Nephron progenitor cell (in vitro differentiated cells): Measurements from ENCODE around the gene CCL4.
"Not testable (repeated sequence)": the region's sequence is repeated elsewhere in the genome, so short reads cannot be mapped to it uniquely, and the experiment has no call there.

Experiments used
- DNase-seq: peaks from one replicate; pipeline ENCODE4 v3.0.0; 2021
- H3K27ac Mint-ChIP-seq: 2 replicates; pipeline ENCODE4 v1.8.0; 2021; ENCODE audit warnings: mild to moderate bottlenecking, moderate library complexity, mixed read lengths
- H3K27me3 Mint-ChIP-seq: 2 replicates; pipeline ENCODE4 v1.8.0; 2021; ENCODE audit warnings: mild to moderate bottlenecking, low read depth, mixed read lengths; ENCODE audit not compliant: poor library complexity
- H3K36me3 Mint-ChIP-seq: 2 replicates; pipeline ENCODE4 v1.8.0; 2021; ENCODE audit warnings: low read depth, mixed read lengths
- H3K4me1 Mint-ChIP-seq: 2 replicates; pipeline ENCODE4 v1.8.0; 2021; ENCODE audit warnings: mixed read lengths
- H3K4me3 Mint-ChIP-seq: 2 replicates; pipeline ENCODE4 v1.8.0; 2021; ENCODE audit warnings: mild to moderate bottlenecking, moderate library complexity, mixed read lengths
- H3K9me3 Mint-ChIP-seq: 2 replicates; pipeline ENCODE4 v1.8.0; 2021; ENCODE audit warnings: mild to moderate bottlenecking, moderate library complexity, mixed read lengths
- CTCF ChIP-seq: fragments of 200-600 bp; sonication (generic); IDR thresholded peaks from 2 replicates; pipeline ENCODE4 v1.5.0; 2021; ENCODE audit warnings: antibody characterized with exemption

Gene CCL4

DNA sequence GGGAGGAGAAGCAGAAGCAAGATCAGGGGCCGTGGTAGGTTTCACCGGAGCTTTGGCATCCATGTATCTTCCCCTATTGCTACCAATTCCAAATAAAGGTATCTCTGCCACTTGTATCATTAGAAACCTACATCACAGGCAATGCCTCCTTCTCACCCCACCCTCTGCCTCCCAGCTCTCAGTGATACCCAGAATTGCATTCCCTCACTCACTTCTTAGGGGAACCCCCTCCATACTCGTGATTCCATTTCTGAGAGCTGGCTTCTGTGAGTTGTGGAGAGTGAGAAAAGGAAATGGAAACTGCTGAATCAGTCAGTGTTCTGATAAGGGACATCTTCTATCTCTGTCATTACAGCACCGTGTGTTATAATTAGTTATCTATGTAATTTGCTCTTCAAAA, 11.4 kb upstream of the CCL4 start:
- H3K9me3 Mint-ChIP-seq, result no peaks in the 10 kb centered on the region
- no peaks in the 10 kb centered on the region for H3K36me3 Mint-ChIP-seq
- peaks cover 8% of the 10 kb centered on the region for H3K27me3 Mint-ChIP-seq
- H3K4me1 Mint-ChIP-seq, result peaks cover 10% of the 10 kb centered on the region
- H3K27ac Mint-ChIP-seq, result no peak overlapping the region
- DNase-seq, result no peak
- H3K4me3 Mint-ChIP-seq, result no peak overlapping the region
- TF ChIP-seq CTCF, result no peak

- not testable (repeated sequence) for DNase-seq, H3K4me3 Mint-ChIP-seq
- H3K4me1 Mint-ChIP-seq, result peaks cover 10% of the 10 kb centered on the region
These were observed 10.9 kb upstream of the CCL4 start for GRCh38 chr17:36092715-36093114.

DNA sequence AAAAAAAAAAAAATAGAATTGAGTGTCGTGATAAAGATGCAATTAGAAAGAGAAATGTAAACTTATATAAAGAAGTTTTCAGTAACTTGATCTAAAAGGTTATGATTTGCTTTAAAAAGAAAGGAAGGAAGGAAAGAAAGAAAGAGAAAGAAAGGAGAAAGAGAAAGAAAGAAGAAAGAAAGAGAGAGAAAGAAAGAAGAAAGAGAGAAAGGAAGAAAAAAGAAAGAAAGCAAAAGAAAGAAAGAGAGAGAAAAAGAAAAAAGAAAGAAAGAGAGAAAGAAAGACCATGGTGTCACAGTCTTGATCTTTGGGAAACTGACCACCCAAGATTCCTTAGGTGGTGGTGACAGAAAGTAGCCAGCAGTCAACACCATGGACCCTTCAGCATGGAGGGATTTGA, 9.4 kb upstream of the CCL4 start:
- Mint-ChIP-seq H3K27ac (no peak overlapping the region), H3K4me3 (no peak overlapping the region), H3K4me1 (peaks cover 10% of the 10 kb centered on the region), H3K36me3 (no peaks in the 10 kb centered on the region), H3K27me3 (peaks cover 14% of the 10 kb centered on the region), H3K9me3 (no peaks in the 10 kb centered on the region)
- no peak for TF ChIP-seq CTCF
- no peak for DNase-seq

More at GRCh38 chr17:36092715-36093114, 10.9 kb upstream of the CCL4 start:
- not testable (repeated sequence) for H3K27ac Mint-ChIP-seq, H3K36me3 Mint-ChIP-seq, H3K27me3 Mint-ChIP-seq, H3K9me3 Mint-ChIP-seq

DNA sequence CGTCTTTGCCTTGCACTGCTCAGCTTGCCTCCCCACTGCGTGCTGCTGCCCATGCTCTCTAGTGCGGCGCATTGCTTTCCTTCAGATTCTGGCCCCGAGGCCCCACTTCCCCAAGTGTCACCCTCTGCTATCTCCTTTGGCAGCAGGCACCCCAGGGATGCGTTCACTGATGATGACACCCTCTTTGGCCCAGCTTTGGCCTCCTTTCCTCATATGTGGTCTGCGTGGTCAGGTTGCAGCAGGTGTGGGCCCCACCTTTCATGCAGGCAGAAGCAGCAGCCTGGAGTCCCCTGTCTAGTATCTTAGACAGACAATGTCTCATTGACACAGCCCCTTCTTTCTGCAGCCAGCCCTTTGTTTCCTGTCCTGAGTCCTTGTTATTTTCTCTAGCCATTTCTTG, 8.9 kb upstream of the CCL4 start:
- H3K4me1 Mint-ChIP-seq, result peaks cover 10% of the 10 kb centered on the region
- no peak for TF ChIP-seq CTCF
- H3K4me3 Mint-ChIP-seq, result no peak overlapping the region
- no peaks in the 10 kb centered on the region for H3K36me3 Mint-ChIP-seq
- DNase-seq, result no peak
- H3K27ac Mint-ChIP-seq, result no peak overlapping the region
- H3K9me3 Mint-ChIP-seq, result no peaks in the 10 kb centered on the region
- peaks cover 18% of the 10 kb centered on the region for H3K27me3 Mint-ChIP-seq

DNA sequence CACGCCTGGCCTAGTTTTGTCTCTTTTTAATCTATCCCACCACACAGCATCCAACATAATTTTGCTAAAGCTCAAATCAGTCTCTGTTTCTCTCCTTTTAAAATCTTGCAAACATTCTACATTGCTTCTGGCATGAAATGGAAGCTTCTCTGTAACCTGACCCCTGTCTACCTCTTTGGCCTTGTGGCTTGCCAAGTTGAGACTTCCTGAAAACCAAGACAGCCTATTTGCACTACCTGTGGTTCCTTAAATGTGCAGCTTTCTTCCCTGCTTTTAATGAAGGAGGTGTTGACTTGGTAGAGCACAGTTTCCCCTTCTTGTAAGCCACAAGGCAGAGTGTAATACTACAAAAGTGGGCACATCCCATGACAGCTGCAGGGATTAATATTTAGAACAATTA, 7.6 kb upstream of the CCL4 start:
- peaks cover 27% of the 10 kb centered on the region for H3K27me3 Mint-ChIP-seq
- H3K4me1 Mint-ChIP-seq, result peaks cover 10% of the 10 kb centered on the region
- TF ChIP-seq CTCF, result no peak
- no peak overlapping the region for H3K4me3 Mint-ChIP-seq
- no peaks in the 10 kb centered on the region for H3K9me3 Mint-ChIP-seq
- H3K36me3 Mint-ChIP-seq, result no peaks in the 10 kb centered on the region
- H3K27ac Mint-ChIP-seq, result no peak overlapping the region
- DNase-seq, result no peak

DNA sequence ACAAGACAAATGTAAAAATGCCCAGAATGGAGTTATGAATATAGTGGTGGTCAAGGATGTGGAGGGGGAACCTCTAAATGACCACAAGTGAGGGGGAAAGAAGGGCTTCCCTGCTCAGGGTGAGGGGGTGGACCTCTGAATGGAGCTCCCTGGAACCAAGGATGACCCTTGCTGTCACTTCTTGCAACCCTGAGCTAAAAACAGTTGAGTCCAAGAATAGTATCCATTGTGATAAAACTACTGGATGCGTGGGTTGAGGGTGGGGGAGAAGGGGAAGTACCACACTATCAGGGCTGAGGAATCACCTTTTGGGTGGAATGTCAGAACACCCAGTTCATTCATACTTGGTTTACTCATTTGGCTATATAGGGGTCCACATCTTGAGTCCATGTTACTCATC, 4.6 kb upstream of the CCL4 start:
- H3K27me3 Mint-ChIP-seq, result peaks cover 33% of the 10 kb centered on the region
- not testable (repeated sequence) for H3K36me3 Mint-ChIP-seq, H3K4me1 Mint-ChIP-seq, DNase-seq, H3K27ac Mint-ChIP-seq, H3K4me3 Mint-ChIP-seq, H3K9me3 Mint-ChIP-seq

- H3K4me1 Mint-ChIP-seq, H3K9me3 Mint-ChIP-seq, H3K27ac Mint-ChIP-seq, H3K4me3 Mint-ChIP-seq, DNase-seq, H3K36me3 Mint-ChIP-seq: not testable (repeated sequence)
- peaks cover 37% of the 10 kb centered on the region for H3K27me3 Mint-ChIP-seq
These were observed 619 bp downstream of the CCL4 start for GRCh38 chr17:36104246-36104645.
